Amygdala (tissue), 56 donors: ENCODE measurements around the gene ARIH2.
"Not testable (repeated sequence)": the region's sequence is repeated elsewhere in the genome, so short reads cannot be mapped to it uniquely, and the experiment has no call there.

ENCODE experiments used
- DNase-seq, 56 donors: peaks; one replicate each; lab custom pipeline; 2025; lab: John Stamatoyannopoulos, UW

ARIH2 gene

DNA sequence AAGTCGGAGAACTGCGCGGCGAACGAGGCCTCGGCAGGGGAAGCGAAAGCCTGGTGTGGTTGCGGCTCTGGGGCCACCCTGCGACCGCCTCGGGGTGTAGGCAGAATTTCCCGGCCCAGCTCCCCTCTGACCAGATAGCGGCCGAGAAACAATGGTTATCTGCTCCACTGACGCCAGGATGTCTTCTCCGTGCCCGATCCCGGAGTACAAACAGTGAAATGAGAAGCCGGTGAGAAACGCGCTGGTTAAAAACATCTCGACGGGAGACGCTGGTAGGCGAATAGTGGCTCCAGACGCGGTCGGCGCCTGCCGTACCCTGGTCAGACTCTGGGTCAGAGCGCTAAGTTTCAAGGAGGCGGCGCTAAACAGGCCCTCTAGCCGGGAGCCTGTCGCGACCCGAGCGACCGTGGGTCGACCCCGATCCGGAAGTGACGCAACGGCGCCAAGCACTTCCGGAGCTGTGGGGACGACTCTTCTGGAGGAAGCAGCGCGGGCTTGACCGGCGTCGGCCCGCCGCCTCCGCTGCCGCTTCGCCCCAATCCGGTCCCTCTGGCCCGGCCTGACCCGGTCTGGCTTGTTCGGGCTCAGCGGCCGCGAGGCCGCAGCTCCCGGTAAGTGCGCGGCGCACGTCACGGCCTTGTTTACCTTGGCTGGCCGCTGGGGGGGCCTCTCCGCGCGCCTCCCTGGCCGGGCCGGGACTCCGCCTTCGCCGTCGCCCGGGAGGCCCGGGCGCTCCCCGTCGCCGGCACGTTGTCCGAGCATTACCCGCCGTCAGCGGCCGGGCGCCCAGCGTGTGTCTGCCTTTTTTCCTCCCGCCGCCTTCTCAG, at the start of gene ARIH2:
ARIH2 (plus strand) TSS at position 455 of the 827 bp plus-strand sequence. CDS start 8,717 bp downstream, outside the sequence.
- peak; percentile 60 to 95 (median 85) for DNase-seq

GRCh38 chr3:48877671-48878070, 41.0 kb upstream of the ARIH2 start:
- no peak for DNase-seq

DNA sequence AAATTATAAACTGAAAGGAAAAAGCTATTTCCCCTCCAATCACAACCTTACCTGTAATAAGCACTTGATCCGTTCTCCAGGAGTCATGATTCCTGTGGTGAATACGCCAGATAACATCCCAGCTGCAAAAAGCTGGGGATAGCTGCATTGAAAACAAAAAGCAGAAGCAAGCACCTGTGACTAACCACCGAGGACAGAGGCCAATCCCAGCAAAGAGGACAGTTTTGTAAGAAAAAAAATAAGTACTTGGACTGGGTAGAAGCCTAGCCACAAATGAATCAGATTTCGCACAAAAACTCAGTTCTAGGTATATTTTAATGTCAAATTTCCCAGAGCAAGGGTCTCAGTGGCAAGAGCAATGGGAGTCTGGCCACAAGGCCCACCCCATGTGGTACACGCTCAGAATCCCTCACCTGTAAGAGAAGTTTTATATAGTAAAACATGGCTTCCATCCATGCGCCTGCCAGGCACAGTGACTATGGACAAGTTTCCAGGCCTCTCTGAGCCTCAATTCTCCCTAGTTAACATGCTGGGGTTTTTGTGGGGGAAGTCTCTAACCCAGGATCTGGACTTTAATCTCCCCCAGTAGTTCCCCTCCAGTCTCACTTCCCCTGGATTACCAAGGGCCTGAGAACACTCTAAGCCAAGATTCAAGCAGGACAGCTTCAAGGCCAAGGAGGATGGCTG, 39.2 kb upstream of the ARIH2 start:
- no peak for DNase-seq

- DNase-seq = no peak
Observed at GRCh38 chr3:48879994-48880377, 38.7 kb upstream of the ARIH2 start.

DNA sequence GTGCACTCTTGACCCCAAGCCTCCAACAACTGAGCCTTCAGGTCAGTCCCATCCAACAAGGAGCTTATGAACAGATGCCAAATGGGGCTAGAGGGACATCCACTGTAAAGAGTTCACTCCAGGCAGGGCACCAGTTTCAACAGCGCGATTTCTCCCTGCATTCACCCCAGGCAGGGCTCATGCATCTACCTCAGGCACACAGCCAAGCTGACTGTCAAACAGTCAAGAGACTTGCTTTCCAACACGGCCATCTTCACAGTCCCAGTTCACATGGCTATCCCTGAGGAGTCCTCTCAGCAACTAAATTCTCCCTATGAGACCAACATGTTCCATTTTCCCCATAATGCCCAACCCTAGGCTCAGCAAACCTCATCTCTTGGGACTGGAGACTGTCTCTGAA, 37.6 kb upstream of the ARIH2 start:
- DNase-seq = peak in 1 of 56 donors; percentile 2

GRCh38 chr3:48881652-48882114, 37.0 kb upstream of the ARIH2 start:
- DNase-seq = no peak

- no peak for DNase-seq
Observed at GRCh38 chr3:48885753-48886152, 32.9 kb upstream of the ARIH2 start.

DNA sequence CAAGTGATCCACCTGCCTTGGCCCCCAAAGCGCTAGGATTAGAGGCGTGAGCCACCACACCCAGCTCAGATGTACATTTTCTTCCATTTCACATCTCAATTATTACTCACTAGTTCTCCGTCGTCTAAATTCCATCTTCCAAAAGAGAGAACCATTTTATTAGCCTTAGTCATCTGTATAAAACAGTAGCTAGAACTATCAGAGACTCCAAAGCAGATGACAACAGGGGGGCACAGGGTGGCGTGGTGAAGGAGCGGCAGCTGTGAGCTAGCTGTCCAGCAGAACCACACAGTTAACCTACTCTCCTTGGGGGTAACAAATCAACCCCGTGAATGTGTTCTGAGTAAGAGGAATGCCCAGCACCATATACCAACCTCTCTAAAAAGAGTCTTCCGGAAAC, 27.0 kb upstream of the ARIH2 start:
- DNase-seq = no peak

DNA sequence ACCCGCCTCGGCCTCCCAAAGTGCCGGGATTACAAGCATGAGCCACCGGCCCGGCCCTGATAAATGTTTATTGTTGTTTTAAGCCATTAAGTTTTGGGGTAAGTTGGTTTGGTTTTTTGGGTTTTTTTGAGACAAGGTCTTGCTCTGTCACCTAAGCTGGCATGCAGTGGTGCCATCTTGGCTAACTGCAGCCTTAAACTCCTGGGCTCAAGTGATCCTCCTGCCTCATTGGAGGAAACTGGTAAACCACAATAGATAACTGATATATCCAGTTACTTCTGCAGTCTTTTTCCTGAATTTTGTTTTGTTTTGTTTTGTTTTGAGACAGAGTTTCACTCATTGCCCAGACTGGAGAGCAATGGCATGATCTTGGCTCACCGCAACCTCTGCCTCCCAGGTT, 24.1 kb upstream of the ARIH2 start:
- no peak for DNase-seq

DNA sequence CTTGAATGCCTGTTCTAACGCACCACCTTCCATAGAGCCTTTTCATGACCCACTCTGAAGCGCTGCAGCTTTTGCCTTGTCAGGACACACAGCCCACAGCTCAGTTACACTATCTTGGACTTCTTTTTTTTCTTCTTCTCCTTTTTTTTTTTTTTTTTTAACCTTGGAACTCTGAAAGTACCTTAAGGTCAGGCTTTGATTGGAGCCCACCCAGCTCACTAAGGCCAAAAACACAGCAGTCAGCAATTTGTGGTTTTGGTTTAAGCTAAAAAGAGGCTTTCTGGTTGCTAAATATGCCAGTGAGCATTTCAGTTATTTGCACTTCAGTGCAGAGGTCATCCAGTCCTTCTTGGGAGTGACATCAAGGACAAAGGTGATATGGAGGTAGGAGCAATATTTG, 21.7 kb upstream of the ARIH2 start:
- no peak for DNase-seq

GRCh38 chr3:48897460-48898376, 20.9 kb upstream of the ARIH2 start:
- peak in 1 of 56 donors; percentile 4 for DNase-seq

DNA sequence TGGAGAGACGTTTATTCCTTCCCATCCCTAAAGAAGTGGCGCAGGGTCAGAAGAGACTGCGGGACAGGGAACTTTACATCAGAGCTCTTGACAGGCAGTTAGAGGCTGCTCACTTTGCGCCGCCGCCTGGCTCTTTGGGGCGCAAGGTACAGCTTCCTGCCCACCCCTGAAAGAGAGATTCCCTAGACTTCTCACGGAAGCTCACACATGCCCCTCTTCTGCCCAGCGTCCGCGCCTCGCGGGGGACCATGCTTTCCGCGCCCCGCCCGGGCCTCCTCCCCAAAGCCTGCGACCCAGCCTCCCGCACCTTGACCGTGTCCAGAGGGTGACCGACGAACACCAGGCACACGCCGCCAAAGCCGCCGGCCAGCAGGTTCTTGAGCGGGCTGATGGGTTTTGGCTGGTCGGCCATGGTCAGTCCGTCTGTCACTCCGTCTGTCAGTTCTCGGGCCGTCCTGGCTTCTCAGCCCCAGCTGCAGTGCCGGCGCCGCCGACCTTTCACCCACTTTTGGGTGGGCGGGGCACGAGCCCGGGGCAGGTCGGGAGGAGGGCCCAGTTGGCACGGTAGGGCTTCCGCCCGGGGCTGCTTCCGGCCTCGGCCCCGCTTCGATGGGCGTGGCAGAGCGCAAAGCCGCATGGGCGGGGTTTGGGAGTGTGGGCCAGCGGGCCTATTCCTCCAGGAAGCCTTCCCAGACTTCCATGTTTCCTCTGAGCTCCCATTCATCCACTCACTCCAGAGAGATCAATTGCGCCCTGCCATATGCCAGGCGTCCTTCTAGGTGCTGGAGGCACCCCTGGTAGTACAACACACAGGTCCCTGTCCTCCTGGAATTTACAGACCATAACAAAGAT, 20.0 kb upstream of the ARIH2 start, which contains the start of gene SLC25A20:
SLC25A20 (minus strand) TSS at position 500 of the 852 bp plus-strand sequence; CDS start at position 412, 88 bp downstream.
- peak in 51 of 56 donors; percentile 9 to 82 (median 51) for DNase-seq

GRCh38 chr3:48899273-48899672, 19.4 kb upstream of the ARIH2 start:
- DNase-seq = no peak

GRCh38 chr3:48907026-48907425, 11.6 kb upstream of the ARIH2 start:
- not testable (repeated sequence) for DNase-seq

GRCh38 chr3:48915296-48915695, 3.3 kb upstream of the ARIH2 start:
- no peak for DNase-seq

- DNase-seq = peak in 18 of 56 donors; percentile 5 to 75 (median 46)
Observed at GRCh38 chr3:48919215-48920138, 835 bp downstream of the ARIH2 start.

DNA sequence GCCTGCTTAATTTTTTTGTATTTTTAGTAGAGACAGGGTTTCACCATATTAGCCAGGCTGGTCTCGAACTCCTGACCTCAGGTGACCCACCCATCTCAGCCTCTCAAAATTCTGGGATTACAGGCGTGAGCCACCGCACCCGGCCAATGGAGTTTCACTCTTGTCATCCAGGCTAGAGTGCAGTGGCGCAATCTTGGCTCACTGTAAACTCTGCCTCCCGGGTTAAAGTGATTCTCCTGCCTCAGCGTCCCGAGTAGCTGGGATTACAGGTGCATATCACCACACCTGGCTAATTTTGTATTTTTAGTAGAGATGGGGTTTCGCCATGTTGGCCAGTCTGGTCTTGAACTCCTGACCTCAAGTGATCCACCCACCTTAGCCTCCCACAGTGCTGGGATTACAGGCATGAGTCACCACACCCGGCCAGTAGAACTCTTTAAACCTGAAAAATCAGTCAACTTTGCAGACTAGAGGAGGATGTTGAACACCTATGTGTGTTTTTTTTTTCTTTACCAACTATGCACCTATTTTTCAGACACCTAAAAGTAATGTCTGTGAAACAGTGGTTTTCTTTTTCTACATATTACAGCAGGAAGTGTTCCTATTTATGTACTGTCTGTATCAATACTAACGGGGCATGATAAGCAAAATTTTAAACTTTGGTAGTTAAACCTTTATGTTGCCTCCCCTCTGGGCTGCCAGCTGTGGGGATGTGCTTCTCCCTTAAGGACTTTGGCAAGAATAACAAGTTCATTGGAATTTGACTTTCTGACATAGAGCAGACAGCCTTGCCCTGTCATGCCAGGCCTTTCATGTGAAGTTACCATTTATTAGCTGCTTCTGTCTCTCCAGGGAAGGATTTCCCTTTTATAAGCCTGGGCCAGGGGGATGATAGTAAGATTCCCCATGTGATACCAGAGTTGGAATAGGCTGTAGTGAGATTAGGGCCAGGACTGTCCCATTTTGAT, 8.1 kb downstream of the ARIH2 start:
- DNase-seq = no peak
